WERI-Rb-1 (cell line): ENCODE measurements around the gene RSU1.

Experiments
- DNase-seq: peaks from one replicate; pipeline ENCODE4 v3.0.0-alpha.2; 2020
- H3K27ac ChIP-seq: fragments of 250-450 bp; sonication (Bioruptor Pico); 2 replicates; pipeline ENCODE4 v1.5.1; 2020; ENCODE audit warnings: mild to moderate bottlenecking, moderate library complexity
- H3K27me3 ChIP-seq: fragments of 250-450 bp; sonication (Bioruptor Pico); 2 replicates; pipeline ENCODE4 v1.5.1; 2021; ENCODE audit warnings: mild to moderate bottlenecking, low read depth, moderate library complexity; ENCODE audit not compliant: insufficient read depth, severe bottlenecking
- H3K36me3 ChIP-seq: fragments of 250-450 bp; sonication (Bioruptor Pico); 2 replicates; pipeline ENCODE4 v1.5.1; 2020; ENCODE audit warnings: mild to moderate bottlenecking, moderate library complexity
- H3K4me3 ChIP-seq: 2 replicates; pipeline ENCODE4 v1.5.1; 2011; ENCODE audit warnings: low read depth, mild to moderate bottlenecking, control low read depth, low read length
- H3K9me3 ChIP-seq: fragments of 250-450 bp; sonication (Bioruptor Pico); 2 replicates; pipeline ENCODE4 v1.5.1; 2021; ENCODE audit warnings: mild to moderate bottlenecking, moderate library complexity; ENCODE audit not compliant: severe bottlenecking
- TF ChIP-seq, protein P1 (sequence below): IDR thresholded peaks from 2 replicates; pipeline ENCODE4 v1.5.1; 2011; ENCODE audit warnings: low read depth, mild to moderate bottlenecking, control low read depth, inconsistent platforms, low read length

Gene RSU1

DNA sequence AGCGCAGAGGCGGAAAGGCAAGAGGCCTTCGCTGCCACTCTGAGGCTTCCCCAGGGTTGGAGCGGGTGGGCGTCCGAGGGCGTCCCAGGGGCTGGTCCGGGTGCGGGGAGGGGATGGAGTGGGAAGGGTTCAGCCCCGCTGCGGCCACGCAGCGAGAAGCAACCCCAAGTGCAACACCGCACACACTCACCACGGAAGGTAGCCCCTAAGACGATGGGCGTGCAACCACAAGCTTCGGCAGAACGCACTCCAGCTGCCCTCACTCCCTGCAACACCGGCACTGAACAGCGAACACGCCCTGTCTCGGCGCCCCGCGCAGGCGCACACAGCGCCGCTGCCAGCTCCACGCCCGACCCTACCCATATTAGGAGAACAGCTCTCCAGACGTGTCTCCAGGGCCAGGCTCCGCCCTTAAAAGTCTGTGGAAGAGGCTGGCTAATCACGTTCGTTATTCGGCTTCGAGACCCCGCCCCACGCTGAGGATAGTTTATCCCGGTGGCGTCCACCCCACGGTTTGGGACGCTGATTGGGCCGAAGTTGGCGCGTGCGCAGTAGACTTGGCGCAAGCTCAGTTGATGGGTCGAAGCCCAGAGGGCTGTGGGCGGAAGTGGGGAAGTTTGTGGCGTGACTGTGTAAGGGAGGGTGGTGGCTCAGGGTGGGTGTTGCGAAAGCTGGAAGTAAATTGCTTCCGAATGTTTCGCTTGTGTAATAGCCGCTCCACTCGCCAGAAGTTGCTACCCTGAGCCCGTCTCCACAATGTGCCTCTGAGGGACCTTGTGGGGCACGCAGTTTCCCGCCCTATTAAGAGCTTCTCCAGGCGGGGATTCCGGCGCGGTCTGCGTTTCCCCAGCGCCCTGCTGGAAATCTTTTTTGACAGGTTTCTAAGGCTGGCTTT is at the start of gene RSU1:
Gene RSU1 (minus strand): TSS at position 300 of the 895 bp plus-strand sequence. CDS start 343 bp downstream, outside the sequence.
- Histone ChIP-seq H3K27me3 (no peaks in the 10 kb centered on the region), H3K9me3 (no peaks in the 10 kb centered on the region), H3K4me3 (peak within 1 kb of the TSS; percentile 83), H3K27ac (peak within 1 kb of the TSS; percentile 64), H3K36me3 (no peaks in the 10 kb centered on the region)
- TF ChIP-seq, protein P1, sequence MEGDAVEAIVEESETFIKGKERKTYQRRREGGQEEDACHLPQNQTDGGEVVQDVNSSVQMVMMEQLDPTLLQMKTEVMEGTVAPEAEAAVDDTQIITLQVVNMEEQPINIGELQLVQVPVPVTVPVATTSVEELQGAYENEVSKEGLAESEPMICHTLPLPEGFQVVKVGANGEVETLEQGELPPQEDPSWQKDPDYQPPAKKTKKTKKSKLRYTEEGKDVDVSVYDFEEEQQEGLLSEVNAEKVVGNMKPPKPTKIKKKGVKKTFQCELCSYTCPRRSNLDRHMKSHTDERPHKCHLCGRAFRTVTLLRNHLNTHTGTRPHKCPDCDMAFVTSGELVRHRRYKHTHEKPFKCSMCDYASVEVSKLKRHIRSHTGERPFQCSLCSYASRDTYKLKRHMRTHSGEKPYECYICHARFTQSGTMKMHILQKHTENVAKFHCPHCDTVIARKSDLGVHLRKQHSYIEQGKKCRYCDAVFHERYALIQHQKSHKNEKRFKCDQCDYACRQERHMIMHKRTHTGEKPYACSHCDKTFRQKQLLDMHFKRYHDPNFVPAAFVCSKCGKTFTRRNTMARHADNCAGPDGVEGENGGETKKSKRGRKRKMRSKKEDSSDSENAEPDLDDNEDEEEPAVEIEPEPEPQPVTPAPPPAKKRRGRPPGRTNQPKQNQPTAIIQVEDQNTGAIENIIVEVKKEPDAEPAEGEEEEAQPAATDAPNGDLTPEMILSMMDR: no peak
- peak; percentile 97 for DNase-seq

DNA sequence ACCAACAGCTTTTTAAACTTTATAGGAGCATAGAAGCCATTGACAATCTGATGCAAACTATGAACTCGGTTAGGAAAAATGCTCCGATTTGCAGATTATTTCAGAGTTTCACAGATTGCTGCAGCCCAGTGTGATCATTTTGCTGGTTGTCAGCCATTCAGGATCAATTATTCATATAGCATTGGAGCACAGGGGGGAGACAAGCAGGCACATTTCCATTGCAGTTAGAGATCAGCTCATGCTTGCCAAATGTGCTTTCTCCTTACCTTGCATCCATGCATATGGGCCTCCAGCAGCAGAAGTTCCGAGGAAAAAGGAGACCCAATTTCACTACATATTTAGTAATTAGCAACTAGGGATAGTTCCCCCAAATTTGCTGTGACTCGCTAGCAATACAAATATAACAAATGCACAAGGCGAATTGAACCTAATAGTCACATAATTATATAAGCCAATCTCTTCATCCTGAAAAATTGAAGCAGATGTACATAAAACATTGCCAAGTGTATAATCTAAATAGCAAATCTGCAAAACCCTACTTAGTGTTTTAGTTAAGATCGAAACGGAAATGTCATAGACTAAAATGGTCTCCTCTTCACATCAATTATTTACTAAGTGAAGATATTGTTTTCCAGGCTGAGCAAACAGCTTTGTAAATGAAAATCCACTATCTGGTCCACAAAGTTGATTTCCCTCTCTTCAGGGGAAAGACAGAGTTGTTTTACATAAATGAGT is 49.5 kb upstream of the RSU1 start:
- Histone ChIP-seq H3K27me3 (no peaks in the 10 kb centered on the region), H3K9me3 (no peaks in the 10 kb centered on the region), H3K36me3 (no peaks in the 10 kb centered on the region), H3K27ac (no peak overlapping the region), H3K4me3 (no peak overlapping the region)
- TF ChIP-seq, protein P1: no peak
- no peak for DNase-seq

DNA sequence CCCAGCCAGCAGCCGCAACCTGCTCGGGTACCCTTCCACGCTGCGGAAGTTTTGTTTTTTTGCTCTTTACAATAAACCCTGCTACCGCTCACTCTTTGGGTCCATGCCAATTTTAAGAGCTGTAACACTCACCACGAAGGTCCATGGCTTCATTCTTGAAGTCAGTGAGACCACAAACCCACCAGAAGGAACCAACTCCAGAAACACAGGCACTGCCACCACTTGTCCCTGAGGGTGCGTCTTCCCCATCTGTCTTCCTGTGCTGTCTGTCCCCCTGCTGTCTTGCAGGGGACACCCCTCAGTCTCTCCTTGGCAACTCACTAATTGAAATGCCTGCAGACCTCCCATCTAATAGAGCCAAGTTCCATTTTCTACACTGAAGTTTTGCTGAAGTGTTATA is 48.5 kb upstream of the RSU1 start:
- Histone ChIP-seq H3K4me3 (no peak overlapping the region), H3K27ac (no peak overlapping the region), H3K36me3 (no peaks in the 10 kb centered on the region), H3K9me3 (no peaks in the 10 kb centered on the region), H3K27me3 (no peaks in the 10 kb centered on the region)
- DNase-seq: no peak
- TF ChIP-seq, protein P1: no peak

DNA sequence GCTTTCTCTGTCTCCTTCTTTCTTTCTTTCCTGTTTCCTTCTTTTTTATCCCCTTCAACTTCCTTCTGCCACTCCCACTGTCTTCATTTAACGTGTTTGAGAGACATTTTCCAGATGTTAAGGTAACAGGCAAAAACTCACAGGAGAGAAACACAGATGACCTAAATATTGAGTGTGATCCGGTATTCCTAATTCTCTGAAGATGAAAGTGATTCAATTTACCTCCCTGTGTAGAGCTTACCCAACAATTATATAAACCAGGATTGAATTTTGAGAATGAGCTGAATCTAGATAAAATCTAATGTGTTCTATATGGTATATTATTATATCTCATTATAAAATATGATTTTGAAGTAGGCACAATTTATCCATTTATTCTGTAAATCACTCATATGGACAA is 46.5 kb upstream of the RSU1 start:
- Histone ChIP-seq H3K9me3 (no peaks in the 10 kb centered on the region), H3K36me3 (no peaks in the 10 kb centered on the region), H3K27ac (no peak overlapping the region), H3K27me3 (no peaks in the 10 kb centered on the region), H3K4me3 (no peak overlapping the region)
- TF ChIP-seq, protein P1: no peak
- no peak for DNase-seq

DNA sequence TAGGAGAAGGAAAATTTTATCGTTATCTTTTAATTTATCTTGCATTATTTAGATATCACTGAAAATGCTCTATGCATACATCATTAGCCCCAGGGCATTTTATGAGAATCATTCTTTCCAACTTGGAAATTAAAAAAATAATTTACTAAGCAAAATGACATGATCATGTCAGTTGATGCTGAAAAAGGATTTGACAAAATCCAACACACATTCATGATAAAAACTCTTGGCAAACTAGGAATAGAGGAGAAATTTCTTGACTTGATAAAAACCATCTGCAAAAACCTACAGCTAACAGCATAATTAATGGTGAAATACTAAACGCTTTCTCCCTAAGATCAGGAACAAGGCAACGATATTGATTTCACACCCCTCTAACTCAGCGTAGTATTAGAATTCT is 40.2 kb upstream of the RSU1 start:
- no peak overlapping the region for H3K4me3 ChIP-seq
- H3K27ac ChIP-seq: no peak overlapping the region
- no peaks in the 10 kb centered on the region for H3K9me3 ChIP-seq
- H3K36me3 ChIP-seq: no peaks in the 10 kb centered on the region
- H3K27me3 ChIP-seq: no peaks in the 10 kb centered on the region
- DNase-seq: no peak
- TF ChIP-seq, protein P1: no peak
